Right lung (tissue), 5 donors: ENCODE results near the gene CACNA2D2. TPM values are rescaled to one million over a fixed set of nuclear protein-coding genes. Genes with fewer than 3 reads are reported as not detected.

Experiments
- DNase-seq, 2 donors: peaks; one replicate each; pipeline ENCODE4 v3.0.0-alpha.2; 2013
- polyA plus RNA-seq, 5 donors: library from polyadenylated mRNA; unstranded; fragments of 120-200 nt; gene quantifications; one replicate each; pipeline versions ENCODE4 v1.2.1 to v1.2.3, GENCODE V29; 2013; ENCODE audit warnings: inconsistent platforms in 1 of 5, low replicate concordance in 1 of 5; ENCODE audit not compliant: insufficient read length in 5 of 5, insufficient read depth in 1 of 5

Gene CACNA2D2
- polyA plus RNA-seq, 5 donors, result 11.3 to 33.6 (median 27.5) TPM

DNA sequence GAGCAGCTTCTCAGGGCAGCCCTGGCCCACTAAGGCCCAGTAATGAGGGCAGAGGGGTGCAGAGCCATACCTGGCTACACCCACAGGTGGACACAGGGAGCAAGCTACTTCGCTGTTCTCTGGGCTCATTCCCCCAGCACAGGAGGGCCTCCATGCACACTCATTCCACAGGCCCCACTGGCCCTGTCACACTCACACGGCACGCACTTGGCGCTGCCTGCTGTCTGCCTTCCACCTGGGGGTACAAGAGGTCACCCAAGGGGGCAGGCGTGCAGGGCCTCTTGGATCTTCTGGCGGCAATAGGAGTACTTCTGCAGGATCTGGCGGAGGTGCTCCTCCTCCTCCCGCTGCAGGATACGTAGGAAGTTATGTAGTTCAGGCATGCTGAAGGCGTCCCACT is 173.1 kb downstream of the CACNA2D2 start:
- DNase-seq, result no peak

DNA sequence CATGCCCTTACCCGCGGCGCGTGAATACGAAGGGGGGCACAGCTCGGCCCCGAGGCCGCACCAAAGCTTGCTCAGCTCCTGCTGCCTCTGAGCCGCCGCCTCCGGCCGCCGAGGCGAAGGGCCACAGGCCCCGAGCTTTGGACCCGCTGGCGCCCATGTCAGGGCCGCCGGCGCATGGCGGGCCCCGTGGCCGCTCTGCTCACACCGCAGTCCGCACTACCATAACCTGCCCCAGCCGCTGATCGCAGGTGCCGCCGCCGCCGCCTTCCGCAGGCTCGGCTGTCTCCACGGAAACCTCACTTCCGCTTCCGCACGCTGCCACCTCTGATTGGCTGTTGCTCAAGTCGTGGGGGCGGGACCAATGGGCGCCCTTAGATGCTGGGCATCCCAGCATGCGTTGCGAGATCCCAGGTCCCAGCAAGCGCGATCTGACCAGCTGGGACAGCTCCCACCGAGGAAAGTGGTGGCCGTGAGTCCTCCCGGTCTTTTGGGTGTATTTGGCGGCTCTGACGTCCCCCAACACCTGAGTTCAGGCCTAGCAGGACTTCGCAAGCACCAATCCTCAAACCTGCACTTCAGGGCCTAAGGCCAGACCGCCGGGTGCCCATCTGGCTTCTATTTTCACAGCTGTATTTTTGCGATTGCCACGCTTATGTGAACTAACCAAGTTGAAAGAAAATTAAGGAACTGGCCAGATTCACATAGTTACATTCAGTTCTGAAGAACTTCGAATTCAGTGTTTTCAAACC is 175.3 kb downstream of the CACNA2D2 start, which contains the start of gene TUSC2:
TSS of gene TUSC2 (minus strand) at position 281 of the 749 bp plus-strand sequence. CDS start at position 157, 124 bp downstream.
- DNase-seq, result peak; percentile 94 to 97

GRCh38 chr3:50327129-50327528 is 176.3 kb downstream of the CACNA2D2 start:
- no peak for DNase-seq

- DNase-seq, result no peak
These were observed 177.3 kb downstream of the CACNA2D2 start for GRCh38 chr3:50326182-50326541.

GRCh38 chr3:50325497-50326181 is 177.8 kb downstream of the CACNA2D2 start:
- no peak for DNase-seq

GRCh38 chr3:50325113-50325480 is 178.3 kb downstream of the CACNA2D2 start:
- DNase-seq, result no peak

- no peak for DNase-seq
These were observed 178.9 kb downstream of the CACNA2D2 start for GRCh38 chr3:50324351-50325112.

- no peak for DNase-seq
These were observed 179.7 kb downstream of the CACNA2D2 start for GRCh38 chr3:50323614-50324199.

DNA sequence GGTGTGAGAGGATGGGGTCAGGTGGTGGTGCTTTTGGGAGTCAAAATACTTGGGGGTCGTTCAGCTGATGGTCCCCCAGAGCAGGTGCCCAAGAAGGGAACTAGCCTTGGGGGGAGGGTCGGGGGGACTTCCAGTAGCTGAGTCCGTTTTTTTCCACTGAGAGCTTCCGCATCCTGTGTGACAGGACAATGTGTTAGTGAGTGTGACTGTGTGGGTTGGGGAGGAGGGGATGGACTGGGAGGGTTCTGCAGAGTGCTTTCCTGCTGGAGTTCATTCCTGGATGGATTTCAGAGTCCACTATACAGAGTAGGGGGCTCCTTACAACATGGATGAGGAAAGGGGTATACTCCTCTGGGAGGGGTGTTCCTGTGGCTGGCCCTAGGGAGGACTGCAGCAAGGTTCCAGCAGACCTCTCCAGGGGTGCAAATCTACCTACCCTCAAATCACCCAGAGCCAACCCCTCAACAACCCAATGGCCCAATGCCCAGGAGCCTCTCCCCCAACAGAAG is 180.3 kb downstream of the CACNA2D2 start:
- DNase-seq, result no peak

- no peak for DNase-seq
These were observed 180.9 kb downstream of the CACNA2D2 start, which contains the start of gene HYAL2 for GRCh38 chr3:50322386-50323091. Gene HYAL2 (minus strand): TSS chr3:50322745. CDS start chr3:50320489, 2,256 bp downstream.

DNA sequence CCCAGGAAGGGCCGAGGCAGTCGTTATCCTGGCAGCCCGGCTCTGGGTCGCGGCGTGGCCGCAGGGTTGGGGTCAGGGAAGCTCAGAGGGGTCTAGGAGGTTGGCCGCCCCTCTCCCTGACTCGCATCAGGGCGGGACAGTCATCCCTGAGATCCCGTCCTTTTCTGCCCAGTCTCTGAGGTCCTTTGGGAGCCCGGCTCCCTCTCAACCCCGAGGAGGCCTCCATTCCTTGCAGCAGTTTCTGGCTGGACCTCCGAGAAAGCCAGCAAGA is 181.4 kb downstream of the CACNA2D2 start:
- DNase-seq, result no peak

DNA sequence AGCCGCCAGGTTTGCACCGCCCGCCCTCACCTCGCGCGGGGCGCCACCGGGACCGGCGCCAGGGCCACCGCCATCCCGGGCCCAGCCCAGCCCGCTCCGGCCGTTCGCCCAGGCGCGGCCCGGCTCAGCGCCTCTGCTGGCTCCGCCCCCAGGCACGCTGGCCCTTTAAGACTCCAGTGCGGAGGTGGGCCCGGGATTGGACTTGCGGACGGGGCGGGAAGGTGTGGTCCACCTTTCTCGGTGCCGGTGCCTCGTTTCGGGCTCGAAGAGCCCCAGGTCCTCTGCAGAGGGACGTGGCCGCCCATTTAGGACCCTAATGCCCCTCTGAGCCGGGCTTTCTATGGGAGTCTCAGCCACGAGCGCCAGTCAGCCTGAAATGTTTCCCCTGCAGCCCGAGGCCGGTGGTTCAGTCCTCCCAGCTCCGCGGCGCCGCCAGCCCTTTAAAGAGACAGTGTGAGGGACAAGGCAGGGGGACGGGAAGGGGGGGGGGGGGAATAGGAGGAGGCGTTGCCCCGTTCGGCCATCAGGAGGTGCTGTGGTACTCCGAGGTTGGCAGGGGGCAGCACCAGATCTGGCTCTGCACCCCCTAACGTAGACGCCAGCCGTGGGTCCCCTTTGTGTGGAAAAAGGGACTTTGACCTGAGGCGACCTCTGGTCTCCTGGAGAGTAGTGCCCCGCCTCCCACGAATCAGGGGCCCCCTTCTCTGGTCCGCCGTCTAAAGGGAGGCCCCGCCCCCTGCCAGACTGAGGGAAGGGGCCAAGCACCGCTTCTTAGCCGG is 181.9 kb downstream of the CACNA2D2 start:
- peak; percentile 89 to 90 for DNase-seq

- DNase-seq, result peak; percentile 86 to 88
These were observed 182.5 kb downstream of the CACNA2D2 start for GRCh38 chr3:50320853-50321335.

GRCh38 chr3:50319894-50320625 is 183.4 kb downstream of the CACNA2D2 start:
- DNase-seq, result no peak

- DNase-seq, result no peak
These were observed 184.1 kb downstream of the CACNA2D2 start for GRCh38 chr3:50319181-50319893.

DNA sequence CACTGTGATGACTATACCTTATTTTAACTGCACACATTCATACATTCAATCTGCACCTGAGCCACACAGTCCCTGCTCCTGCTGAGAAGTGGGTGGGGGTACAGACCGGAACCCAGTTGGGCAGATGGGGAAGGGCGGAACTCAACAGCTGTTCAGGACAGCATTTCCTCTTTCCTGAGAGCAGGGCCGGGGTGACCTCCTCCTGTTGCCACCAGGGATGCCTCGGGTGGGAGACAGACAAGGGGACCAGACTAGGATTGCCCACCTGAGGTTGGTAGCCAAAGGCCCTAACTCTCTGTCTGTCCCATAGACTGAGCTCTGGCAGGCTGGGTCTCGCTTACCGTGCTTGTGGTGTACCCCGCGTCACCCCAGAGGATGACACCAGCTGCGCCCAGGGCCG is 184.8 kb downstream of the CACNA2D2 start:
- no peak for DNase-seq

GRCh38 chr3:50318163-50318562 is 185.3 kb downstream of the CACNA2D2 start:
- no peak for DNase-seq

DNA sequence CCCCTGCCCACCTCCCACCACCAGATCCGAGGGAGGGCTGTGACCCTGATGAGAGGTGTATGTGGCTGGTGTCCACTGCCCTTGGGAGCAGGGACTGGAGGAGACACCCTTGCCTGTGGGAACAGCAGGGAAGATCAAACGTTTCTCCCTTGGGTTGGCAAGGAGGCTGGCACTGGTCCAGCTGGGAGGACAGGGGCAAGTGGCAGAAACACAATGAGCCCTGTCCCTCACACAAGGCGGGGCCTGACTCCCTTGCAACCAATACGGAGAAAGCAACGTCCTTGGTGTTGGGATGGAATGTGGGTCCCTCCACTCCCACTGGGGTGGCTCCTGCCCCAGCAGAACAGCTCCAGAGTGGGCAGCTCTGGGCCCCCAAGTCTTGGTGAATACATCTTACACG is 186.1 kb downstream of the CACNA2D2 start:
- no peak for DNase-seq

DNA sequence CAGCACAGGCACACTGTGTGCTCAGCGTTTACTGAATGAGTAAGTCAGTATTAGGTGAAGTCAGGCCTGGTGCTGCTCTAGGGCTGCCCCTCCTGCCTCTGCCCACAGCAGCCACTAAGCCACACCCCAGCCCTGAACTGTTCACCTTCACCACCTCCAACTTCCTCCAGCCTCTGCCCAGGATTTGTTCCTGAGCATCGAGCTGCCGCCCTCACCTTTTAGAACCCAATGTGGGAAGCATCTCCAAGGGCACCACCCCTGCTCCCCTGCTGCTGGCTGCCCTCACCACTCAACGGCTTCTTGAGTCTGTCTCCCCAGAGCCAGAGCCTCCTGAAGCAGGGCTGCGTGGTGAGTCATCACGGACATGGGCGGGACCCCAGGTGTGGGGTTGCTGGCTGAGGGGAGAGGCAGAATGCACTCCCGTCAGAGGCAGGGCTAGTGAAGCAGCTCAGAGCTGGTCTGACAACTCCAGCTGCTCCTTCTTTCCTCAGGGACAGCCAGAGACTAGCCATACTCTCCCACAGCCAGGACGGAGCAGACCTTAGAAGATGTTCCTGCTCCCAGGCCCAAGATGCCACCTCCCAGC is 186.7 kb downstream of the CACNA2D2 start:
- no peak for DNase-seq
